HepG2 (cell line): Measurements from ENCODE around the gene ELP1. TPM values are rescaled to one million over a fixed set of nuclear protein-coding genes. Genes with fewer than 3 reads are reported as not detected.

Source experiments
- ASH2L ChIP-seq: fragments of 300-600, 200-600 bp; sonication (generic); IDR thresholded peaks from 2 replicates; pipeline ENCODE4 v1.7.0; 2017; ENCODE audit warnings: low read depth, mild to moderate bottlenecking, moderate library complexity, mixed read lengths, low read length; ENCODE audit not compliant: insufficient read length
- E2F1 ChIP-seq: sonication (generic); formaldehyde crosslinking; IDR thresholded peaks from 2 replicates; pipeline ENCODE4 v1.5.0; 2020; ENCODE audit warnings: missing genetic modification reagents
- KLF12 ChIP-seq: sonication (generic); formaldehyde crosslinking; IDR thresholded peaks from 2 replicates; pipeline ENCODE4 v1.4.0; 2020; ENCODE audit warnings: missing genetic modification reagents, borderline replicate concordance
- MATR3 ChIP-seq: sonication (generic); formaldehyde crosslinking; IDR thresholded peaks from 2 replicates; pipeline ENCODE4 v1.4.0; 2020; ENCODE audit warnings: missing genetic modification reagents
- MED1 ChIP-seq: sonication (generic); formaldehyde crosslinking; IDR thresholded peaks from 2 replicates; pipeline ENCODE4 v1.4.0; 2020; ENCODE audit warnings: missing genetic modification reagents
- MXD4 ChIP-seq: IDR thresholded peaks from 2 replicates; pipeline ENCODE4 v1.6.1; 2016; ENCODE audit warnings: mild to moderate bottlenecking, missing biosample characterization, missing genetic modification reagents
- REST ChIP-seq, 2 experiments: IDR thresholded peaks; 2 replicates each; pipeline ENCODE4 v1.6.1; 2011 to 2012; ENCODE audit warnings: low read length in 2 of 2, borderline replicate concordance in 1 of 2, low read depth in 1 of 2, mild to moderate bottlenecking in 1 of 2, moderate library complexity in 1 of 2
- SIN3A ChIP-seq: IDR thresholded peaks from 2 replicates; pipeline ENCODE4 v1.6.1; 2011; ENCODE audit warnings: low read depth, mild to moderate bottlenecking, control low read depth, low read length, borderline replicate concordance
- ZBTB43 ChIP-seq: sonication (generic); formaldehyde crosslinking; conservative IDR thresholded peaks from 2 replicates; pipeline ENCODE4 v1.4.0; 2020; ENCODE audit warnings: missing genetic modification reagents
- ZNF580 ChIP-seq: IDR thresholded peaks from 2 replicates; pipeline ENCODE4 v1.6.1; 2016; ENCODE audit warnings: low read depth, borderline replicate concordance
- ZNF766 ChIP-seq: sonication (generic); formaldehyde crosslinking; IDR thresholded peaks from 2 replicates; pipeline ENCODE4 v1.5.0; 2020; ENCODE audit warnings: missing genetic modification reagents, borderline replicate concordance
- polyA plus RNA-seq, 8 experiments: library from polyadenylated mRNA; depleted of rRNA in 3 of 8; stranded (reverse) in 7 of 8; unstranded in 1 of 8; fragments of >200 nt; fragmentation: Illumina TruSeq in 4 of 8; extraction: Trizol in 4 of 8; gene quantifications; 2 replicates each; pipeline versions ENCODE4 v1.2.1 to v1.2.3, GENCODE V29; 2011 to 2016; ENCODE audit warnings: low read depth in 4 of 8, missing spikeins in 1 of 8, mixed read lengths in 1 of 8; ENCODE audit not compliant: insufficient read depth in 1 of 8
- total RNA-seq, 5 experiments: library from RNA; depleted of rRNA; stranded (reverse); fragments of >200 nt; fragmentation: Illumina TruSeq; extraction: Trizol; gene quantifications; 2 replicates each; pipeline ENCODE4 v1.2.3, GENCODE V29; 2016; ENCODE audit warnings: low read depth in 1 of 5
- TF ChIP-seq, protein P1 (sequence below): sonication (generic); formaldehyde crosslinking; IDR thresholded peaks from 2 replicates; pipeline ENCODE4 v1.4.0; 2020; ENCODE audit warnings: missing genetic modification reagents
- TF ChIP-seq, protein P2 (sequence below): sonication (generic); formaldehyde crosslinking; IDR thresholded peaks from 2 replicates; pipeline ENCODE4 v1.4.0; 2020; ENCODE audit warnings: low read depth, mild to moderate bottlenecking, missing genetic modification reagents
- TF ChIP-seq, protein P3 (sequence below): IDR thresholded peaks from 2 replicates; pipeline ENCODE4 v1.6.1; 2016; ENCODE audit warnings: low read depth

The ELP1 gene
- total and polyA plus RNA-seq, 2 of the 13 experiments (the other 11 are each of a cell fraction or from before 2014, with no cell fraction given) = 157 to 275 TPM

- peak; percentile 38; the same call in 1 of the 2 replicates for TF ChIP-seq ZNF580
- peak; percentile 96 for TF ChIP-seq ZBTB43 (CRISPR knock-in tag)
- TF ChIP-seq, protein P1, sequence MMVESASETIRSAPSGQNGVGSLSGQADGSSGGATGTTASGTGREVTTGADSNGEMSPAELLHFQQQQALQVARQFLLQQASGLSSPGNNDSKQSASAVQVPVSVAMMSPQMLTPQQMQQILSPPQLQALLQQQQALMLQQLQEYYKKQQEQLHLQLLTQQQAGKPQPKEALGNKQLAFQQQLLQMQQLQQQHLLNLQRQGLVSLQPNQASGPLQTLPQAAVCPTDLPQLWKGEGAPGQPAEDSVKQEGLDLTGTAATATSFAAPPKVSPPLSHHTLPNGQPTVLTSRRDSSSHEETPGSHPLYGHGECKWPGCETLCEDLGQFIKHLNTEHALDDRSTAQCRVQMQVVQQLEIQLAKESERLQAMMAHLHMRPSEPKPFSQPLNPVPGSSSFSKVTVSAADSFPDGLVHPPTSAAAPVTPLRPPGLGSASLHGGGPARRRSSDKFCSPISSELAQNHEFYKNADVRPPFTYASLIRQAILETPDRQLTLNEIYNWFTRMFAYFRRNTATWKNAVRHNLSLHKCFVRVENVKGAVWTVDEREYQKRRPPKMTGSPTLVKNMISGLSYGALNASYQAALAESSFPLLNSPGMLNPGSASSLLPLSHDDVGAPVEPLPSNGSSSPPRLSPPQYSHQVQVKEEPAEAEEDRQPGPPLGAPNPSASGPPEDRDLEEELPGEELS (CRISPR knock-in tag) = peak; percentile 95
- TF ChIP-seq, protein P2, sequence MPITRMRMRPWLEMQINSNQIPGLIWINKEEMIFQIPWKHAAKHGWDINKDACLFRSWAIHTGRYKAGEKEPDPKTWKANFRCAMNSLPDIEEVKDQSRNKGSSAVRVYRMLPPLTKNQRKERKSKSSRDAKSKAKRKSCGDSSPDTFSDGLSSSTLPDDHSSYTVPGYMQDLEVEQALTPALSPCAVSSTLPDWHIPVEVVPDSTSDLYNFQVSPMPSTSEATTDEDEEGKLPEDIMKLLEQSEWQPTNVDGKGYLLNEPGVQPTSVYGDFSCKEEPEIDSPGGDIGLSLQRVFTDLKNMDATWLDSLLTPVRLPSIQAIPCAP = 0 out of 2 replicates have a peak, but pooled peaks have one; percentile 45
- TF ChIP-seq E2F1 = 0 out of 2 replicates have a peak, but pooled peaks have one; percentile 27
- peak; percentile 36; the same call in 1 of the 2 replicates for TF ChIP-seq MXD4 (CRISPR knock-in tag)
- 0 out of 2 replicates have a peak, but pooled peaks have one; percentile 48 for TF ChIP-seq ZNF766 (CRISPR knock-in tag)
- peak; percentile 98 for TF ChIP-seq MED1 (CRISPR knock-in tag)
- TF ChIP-seq KLF12 = 0 out of 2 replicates have a peak, but pooled peaks have one; percentile 51
- TF ChIP-seq ASH2L = peak; percentile 75
- TF ChIP-seq, protein P3, sequence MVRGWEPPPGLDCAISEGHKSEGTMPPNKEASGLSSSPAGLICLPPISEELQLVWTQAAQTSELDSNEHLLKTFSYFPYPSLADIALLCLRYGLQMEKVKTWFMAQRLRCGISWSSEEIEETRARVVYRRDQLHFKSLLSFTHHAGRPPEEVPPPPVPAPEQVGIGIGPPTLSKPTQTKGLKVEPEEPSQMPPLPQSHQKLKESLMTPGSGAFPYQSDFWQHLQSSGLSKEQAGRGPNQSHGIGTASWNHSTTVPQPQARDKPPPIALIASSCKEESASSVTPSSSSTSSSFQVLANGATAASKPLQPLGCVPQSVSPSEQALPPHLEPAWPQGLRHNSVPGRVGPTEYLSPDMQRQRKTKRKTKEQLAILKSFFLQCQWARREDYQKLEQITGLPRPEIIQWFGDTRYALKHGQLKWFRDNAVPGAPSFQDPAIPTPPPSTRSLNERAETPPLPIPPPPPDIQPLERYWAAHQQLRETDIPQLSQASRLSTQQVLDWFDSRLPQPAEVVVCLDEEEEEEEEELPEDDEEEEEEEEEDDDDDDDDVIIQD (CRISPR knock-in tag) = peak; percentile 78
- no peak for TF ChIP-seq SIN3A
- no peak for TF ChIP-seq MATR3 (CRISPR knock-in tag)
- 0 out of 4 replicates have a peak, but pooled peaks of 1 of the 2 experiments have one; percentile 37 for TF ChIP-seq REST (IDR thresholded peaks at IDR 0.05; ENCODE audit: borderline replicate concordance in 1 of 2, low read depth in 1 of 2, low read length in 2 of 2)
Observed at GRCh38 chr9:108894225-108894997, 39.5 kb downstream of the ELP1 start (continued).
